ENCODE data around the gene C16orf92.

Gene C16orf92, protein sequence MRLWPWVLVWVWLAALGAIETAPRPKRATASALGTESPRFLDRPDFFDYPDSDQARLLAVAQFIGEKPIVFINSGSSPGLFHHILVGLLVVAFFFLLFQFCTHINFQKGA

DNA sequence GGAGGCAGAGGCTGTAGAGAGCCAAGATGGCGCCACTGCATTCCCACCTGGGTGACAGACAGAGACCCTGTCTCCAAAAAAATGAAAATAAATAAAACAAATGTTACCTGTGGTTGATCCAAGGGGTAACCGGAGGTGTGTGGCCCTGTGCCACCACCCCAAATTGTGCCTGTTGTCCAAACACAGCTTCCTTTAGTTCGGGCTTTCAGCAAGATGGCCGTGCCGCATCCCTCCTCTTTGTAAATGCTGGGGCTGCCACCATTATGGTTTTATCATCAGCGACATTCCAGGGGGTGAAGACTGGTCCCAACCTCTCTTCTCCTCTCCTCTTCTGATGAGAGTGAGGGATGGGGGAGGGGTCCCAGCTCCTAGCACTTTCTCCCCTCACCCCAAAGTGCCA lies at the start of gene C16orf92:
TSS of gene C16orf92 (plus strand) at position 312 of the 400 bp plus-strand sequence. CDS start 143 bp downstream, outside the sequence.
- no peak for DNase-seq (ENCODE audit: low read depth, low spot score)

DNA sequence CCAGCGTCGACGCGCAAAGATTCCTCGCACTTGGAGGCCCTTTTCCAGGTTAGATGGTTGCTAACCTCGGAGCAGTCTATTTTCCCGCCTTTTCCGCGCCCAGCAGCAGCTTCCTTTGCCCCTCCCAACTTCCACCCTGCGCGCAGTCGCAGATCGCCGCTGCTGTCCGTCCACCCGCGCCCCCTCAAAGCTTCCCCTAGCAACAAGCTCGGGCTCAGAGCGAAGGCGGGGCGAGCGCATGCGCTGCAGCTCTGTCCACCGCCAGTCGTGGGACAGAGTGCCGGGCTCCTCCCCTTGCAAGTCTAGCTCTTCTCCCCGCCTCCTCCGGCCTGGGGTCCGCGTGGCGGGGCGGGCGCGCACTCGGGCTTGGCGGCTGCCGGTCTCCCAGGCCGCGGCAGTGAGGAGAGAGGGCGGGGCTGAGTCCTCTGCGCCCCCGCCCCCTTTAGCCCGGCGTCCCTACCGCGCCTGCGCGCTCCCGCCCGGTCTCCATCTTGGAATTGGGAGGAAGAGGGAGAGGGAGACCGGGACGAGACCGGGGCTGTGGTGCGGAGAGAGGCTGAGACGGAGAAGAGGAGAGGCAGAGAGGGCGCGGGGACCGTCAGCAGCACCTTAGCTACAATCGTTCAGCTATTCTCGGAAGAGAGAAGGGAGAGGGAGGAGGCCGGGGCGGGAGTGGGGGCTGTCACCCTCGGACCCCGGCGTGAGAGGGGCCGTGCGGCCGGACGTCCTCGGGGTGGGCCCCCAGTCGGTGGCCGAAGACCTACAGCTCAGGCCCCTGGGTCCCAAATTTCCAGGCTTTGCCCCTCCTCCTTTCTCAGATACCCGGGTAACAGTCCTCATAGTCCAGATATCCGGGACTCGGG lies 49.4 kb upstream of the C16orf92 start, which contains the start of gene TAOK2:
TSS of gene TAOK2 (plus strand) at position 485 of the 863 bp plus-strand sequence. CDS start 3,905 bp downstream, outside the sequence.
- DNase-seq (ENCODE audit: low read depth, low spot score) = peak; percentile 99

GRCh38 chr16:29974291-29975133 lies 48.5 kb upstream of the C16orf92 start:
- no peak for DNase-seq (ENCODE audit: low read depth, low spot score)

DNA sequence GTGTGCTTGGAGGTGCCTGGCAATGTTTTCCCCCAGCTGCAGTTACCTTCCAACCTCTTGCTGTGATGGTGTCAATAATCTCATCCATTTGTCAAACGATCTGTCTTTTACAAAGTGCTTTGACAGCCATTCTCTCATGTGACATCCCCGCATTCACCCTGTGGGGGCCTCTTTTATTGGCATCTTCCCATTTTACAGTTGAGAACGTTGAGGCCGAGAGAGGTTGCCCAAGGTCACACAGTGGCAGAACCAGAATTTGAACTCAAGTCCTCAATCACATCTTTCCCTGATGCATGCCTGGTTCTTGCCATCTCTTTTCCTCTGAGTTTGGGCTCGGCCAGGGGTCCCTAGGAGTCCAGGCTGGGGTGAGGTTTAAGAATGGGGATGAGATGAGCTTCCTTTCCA lies 47.9 kb upstream of the C16orf92 start:
- no peak for DNase-seq (ENCODE audit: low read depth, low spot score)

DNA sequence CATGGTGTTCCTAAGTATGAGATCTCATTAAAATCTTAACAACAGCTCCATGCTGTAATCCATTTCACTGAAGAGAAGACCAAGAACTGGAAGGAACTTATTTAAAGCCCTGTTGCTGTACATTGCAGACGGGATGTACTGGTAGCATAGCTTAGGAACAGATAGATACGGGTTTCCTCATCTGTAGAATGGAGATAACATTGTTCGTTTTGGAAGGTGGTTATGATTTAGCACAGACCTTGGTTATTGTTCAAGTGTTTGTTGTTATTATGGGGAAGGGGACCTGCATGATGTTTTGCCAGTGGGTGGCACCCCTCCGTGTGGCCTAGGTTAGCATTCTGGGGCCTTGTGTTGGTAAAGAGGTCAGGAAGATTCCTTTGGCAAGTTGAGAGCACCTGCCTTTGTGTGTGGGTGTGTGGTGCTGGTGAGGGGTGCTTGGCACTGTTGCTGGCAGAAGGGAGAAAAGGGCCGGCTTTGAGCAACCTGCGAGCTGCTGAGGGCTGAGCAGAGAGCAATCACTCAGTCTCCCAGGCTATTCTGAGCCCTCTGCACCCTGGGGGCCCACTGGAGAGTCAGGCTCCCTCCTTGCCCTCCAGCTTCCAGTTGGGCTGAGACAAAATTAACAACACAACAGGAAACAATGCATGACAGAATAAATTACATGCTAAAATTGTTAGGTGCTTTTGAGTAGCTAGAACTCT lies 47.0 kb upstream of the C16orf92 start:
- no peak for DNase-seq (ENCODE audit: low read depth, low spot score)

DNA sequence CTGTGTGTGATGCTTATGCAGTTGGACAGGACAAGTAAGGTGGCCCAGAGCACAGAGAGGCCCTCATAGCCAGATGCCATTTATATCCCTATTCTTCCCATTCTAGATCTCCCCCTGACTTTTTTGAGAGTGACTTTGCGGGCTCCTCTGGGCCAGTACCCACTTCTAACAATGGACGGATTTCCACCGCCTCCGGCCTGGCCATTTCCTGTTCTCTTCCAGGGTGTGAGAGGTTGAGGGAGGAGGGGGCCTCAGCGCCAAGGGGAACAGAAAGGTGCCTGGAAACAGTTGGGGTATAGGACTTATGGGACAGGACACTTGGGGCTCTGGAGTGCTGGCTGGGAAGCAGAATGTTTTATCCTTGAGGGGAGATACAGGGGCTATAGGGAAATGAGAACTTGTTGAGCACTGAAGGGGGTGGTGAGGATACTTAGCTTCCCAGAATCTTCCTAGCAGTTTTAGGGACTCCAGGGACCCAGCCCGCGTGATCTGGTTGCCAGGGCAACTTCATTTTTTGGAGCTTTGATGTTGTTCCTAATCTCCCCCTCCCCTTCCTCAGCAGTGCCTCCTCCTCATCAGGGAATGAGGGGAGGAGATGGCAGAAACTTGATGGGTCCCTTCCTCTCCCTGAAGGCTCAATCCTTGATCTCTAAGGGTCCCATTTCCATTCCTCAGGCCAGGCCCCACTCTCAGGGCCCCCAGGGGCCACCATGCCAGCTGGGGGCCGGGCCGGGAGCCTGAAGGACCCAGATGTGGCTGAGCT lies 45.8 kb upstream of the C16orf92 start:
- DNase-seq (ENCODE audit: low read depth, low spot score) = no peak

DNA sequence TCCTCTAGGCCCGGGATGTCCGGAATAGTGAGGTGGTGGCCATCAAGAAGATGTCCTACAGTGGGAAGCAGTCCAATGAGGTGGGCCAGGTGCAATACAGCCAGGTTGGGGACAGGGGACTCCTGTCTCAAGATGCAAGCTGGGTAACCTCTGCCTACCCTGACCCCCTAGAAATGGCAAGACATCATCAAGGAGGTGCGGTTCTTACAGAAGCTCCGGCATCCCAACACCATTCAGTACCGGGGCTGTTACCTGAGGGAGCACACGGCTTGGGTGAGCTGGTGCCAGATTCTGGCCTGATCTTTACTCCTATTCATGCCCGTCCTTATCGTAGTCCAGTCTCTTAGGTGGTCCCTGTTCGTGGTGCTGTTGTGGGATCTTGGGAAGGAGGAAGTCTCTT lies 44.9 kb upstream of the C16orf92 start:
- no peak for DNase-seq (ENCODE audit: low read depth, low spot score)

- DNase-seq (ENCODE audit: low read depth, low spot score) = no peak
Observed at GRCh38 chr16:29978564-29979270, 44.3 kb upstream of the C16orf92 start.

DNA sequence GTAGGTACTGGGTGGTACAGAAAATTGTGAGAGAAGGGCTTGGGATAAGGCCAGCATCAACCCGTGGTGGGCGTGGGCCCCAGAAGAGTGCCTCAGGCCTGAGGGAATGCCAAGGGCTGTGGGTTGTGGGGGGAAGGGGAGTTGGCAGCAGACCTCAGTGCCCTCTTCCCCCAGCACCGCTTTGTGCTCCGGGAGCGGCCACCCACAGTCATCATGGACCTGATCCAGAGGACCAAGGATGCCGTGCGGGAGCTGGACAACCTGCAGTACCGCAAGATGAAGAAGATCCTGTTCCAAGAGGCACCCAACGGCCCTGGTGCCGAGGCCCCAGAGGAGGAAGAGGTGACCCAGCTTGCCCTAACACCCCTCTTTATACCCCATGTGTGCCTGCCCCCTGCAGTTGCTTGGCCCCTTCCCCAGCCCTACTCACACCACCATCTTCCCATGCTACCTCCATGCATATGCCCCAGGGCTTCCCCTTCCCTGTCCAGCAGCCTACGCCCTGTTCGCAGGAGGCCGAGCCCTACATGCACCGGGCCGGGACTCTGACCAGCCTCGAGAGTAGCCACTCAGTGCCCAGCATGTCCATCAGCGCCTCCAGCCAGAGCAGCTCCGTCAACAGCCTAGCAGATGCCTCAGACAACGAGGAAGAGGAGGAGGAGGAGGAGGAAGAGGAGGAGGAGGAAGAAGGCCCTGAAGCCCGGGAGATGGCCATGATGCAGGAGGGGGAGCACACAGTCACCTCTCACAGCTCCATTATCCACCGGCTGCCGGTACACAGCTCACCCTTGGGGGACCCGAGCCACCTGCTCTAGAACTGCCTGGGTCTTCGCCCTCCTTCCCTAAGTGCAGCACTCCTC lies 40.2 kb upstream of the C16orf92 start:
- no peak for DNase-seq (ENCODE audit: low read depth, low spot score)

DNA sequence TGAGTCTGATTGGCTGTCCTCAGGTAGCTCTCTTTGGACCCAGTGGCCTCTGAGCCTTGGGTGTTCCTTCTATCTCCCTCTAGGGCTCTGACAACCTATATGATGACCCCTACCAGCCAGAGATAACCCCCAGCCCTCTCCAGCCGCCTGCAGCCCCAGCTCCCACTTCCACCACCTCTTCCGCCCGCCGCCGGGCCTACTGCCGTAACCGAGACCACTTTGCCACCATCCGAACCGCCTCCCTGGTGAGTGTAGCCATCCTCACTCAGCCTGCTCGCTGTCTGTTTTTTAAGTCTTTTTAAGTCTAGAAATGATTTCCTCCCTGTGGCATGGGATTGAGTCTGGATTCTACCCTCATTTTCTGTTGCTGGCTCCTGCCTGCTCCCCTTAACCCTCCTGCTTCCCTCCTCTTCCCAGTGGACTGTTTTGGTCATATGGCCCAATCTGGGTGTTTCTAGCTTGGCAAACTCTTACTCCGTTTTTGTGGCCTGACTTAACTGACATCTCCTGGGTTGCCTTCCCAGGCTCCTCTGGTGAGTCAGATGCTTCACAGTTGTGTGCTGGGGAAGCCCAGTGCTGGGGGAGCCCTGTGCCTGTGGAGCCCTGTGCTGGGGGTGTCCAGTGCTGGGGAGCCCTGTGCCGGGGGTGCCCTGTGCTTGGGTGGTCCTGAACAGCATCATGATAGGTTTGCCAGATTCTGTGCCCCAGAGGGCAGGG lies 39.4 kb upstream of the C16orf92 start:
- no peak for DNase-seq (ENCODE audit: low read depth, low spot score)

- no peak for DNase-seq (ENCODE audit: low read depth, low spot score)
Observed at GRCh38 chr16:29984137-29984763, 38.7 kb upstream of the C16orf92 start.

- DNase-seq (ENCODE audit: low read depth, low spot score) = no peak
Observed at GRCh38 chr16:29984764-29985147, 38.2 kb upstream of the C16orf92 start.

- DNase-seq (ENCODE audit: low read depth, low spot score) = no peak
Observed at GRCh38 chr16:29985271-29985811, 37.7 kb upstream of the C16orf92 start.

GRCh38 chr16:29986231-29986630 lies 36.8 kb upstream of the C16orf92 start:
- no peak for DNase-seq (ENCODE audit: low read depth, low spot score)

DNA sequence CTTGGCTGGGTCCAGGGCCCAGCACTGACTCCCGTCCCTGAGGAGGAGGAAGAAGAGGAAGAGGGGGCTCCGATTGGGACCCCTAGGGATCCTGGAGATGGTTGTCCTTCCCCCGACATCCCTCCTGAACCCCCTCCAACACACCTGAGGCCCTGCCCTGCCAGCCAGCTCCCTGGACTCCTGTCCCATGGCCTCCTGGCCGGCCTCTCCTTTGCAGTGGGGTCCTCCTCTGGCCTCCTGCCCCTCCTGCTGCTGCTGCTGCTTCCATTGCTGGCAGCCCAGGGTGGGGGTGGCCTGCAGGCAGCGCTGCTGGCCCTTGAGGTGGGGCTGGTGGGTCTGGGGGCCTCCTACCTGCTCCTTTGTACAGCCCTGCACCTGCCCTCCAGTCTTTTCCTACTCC lies 36.1 kb upstream of the C16orf92 start:
- DNase-seq (ENCODE audit: low read depth, low spot score) = no peak

GRCh38 chr16:29987371-29988085 lies 35.5 kb upstream of the C16orf92 start:
- DNase-seq (ENCODE audit: low read depth, low spot score) = no peak

Measured in brain pericyte (primary cell).